H1 (cell line): Measurements from ENCODE around the gene MAP4. TPM values are rescaled to one million over a fixed set of nuclear protein-coding genes. Genes with fewer than 3 reads are reported as not detected.

Source experiments
- CTCF ChIA-PET: fragments of 300-600 bp; sonication (Branson Sonifier 250); formaldehyde crosslinking; loops from one replicate; lab custom pipeline; 2021; ENCODE audit not compliant: partially characterized antibody; lab: Charles Lee
- POLR2A ChIA-PET: fragments of 300-600 bp; sonication (Branson Sonifier 250); formaldehyde crosslinking; loops from one replicate; lab custom pipeline; 2021; ENCODE audit warnings: inconsistent platforms; ENCODE audit not compliant: partially characterized antibody; lab: Charles Lee
- DNase-seq, 2 experiments: peaks; one replicate each; pipeline versions ENCODE4 v3.0.0 to v3.0.0-alpha.2; 2010 to 2022; ENCODE audit warnings: low spot score in 2 of 2, low read depth in 1 of 2, mixed read lengths in 1 of 2
- FAIRE-seq: peaks from 2 replicates; lab custom pipeline; 2011; peaks lifted over from hg19 to GRCh38; lab: Jason Lieb, UNC
- H2AFZ ChIP-seq: 2 replicates; pipeline ENCODE4 v1.8.1; 2012; ENCODE audit warnings: low read length, inconsistent platforms
- H2AK5ac ChIP-seq: 2 replicates; pipeline ENCODE4 v1.6.1; 2013; ENCODE audit warnings: low read depth, low read length
- H2BK120ac ChIP-seq: replicated peaks from 2 replicates; pipeline ENCODE3; 2013; ENCODE audit warnings: low read depth, low read length, inconsistent platforms
- H2BK12ac ChIP-seq: 2 replicates; pipeline ENCODE4 v1.6.1; 2013; ENCODE audit warnings: low read depth, low read length
- H2BK15ac ChIP-seq: 2 replicates; pipeline ENCODE4 v1.6.1; 2013; ENCODE audit warnings: low read length
- H2BK20ac ChIP-seq: 2 replicates; pipeline ENCODE4 v1.6.1; 2013; ENCODE audit warnings: low read length
- H2BK5ac ChIP-seq: 2 replicates; pipeline ENCODE4 v1.6.1; 2013; ENCODE audit warnings: low read depth, low read length
- H3K14ac ChIP-seq: 2 replicates; pipeline ENCODE4 v1.6.1; 2013; ENCODE audit warnings: inconsistent platforms; ENCODE audit not compliant: insufficient read length
- H3K18ac ChIP-seq: 2 replicates; pipeline ENCODE4 v1.6.1; 2013; ENCODE audit warnings: low read length; ENCODE audit errors: extremely low read depth
- H3K23ac ChIP-seq: 2 replicates; pipeline ENCODE4 v1.6.1; 2013; ENCODE audit warnings: inconsistent platforms; ENCODE audit not compliant: insufficient read length
- H3K23me2 ChIP-seq: 2 replicates; pipeline ENCODE4 v1.6.1; 2013; ENCODE audit warnings: low read depth, low read length
- H3K27ac ChIP-seq: 2 replicates; pipeline ENCODE4 v1.6.1; 2011; ENCODE audit warnings: low read depth, low read length, inconsistent platforms
- H3K27me3 ChIP-seq, 4 experiments: replicated peaks in 1 of 4; 1 replicate in 1 of 4; 2 replicates in 3 of 4; pipeline versions ENCODE4 v1.6.1 to v1.8.1; 2011 to 2013; ENCODE audit warnings: low read length in 3 of 4, mild to moderate bottlenecking in 3 of 4, inconsistent platforms in 2 of 4, mixed read lengths in 2 of 4, moderate library complexity in 1 of 4; ENCODE audit not compliant: control insufficient read depth in 3 of 4, insufficient read depth in 3 of 4; ENCODE audit errors: extremely low read depth in 1 of 4
- H3K36me3 ChIP-seq, 4 experiments: 2 replicates each; pipeline versions ENCODE4 v1.6.1 to v1.8.1; 2011 to 2013; ENCODE audit warnings: mild to moderate bottlenecking in 4 of 4, low read length in 3 of 4, moderate library complexity in 2 of 4, control low read depth in 1 of 4, inconsistent platforms in 1 of 4; ENCODE audit not compliant: insufficient read depth in 4 of 4, control insufficient read depth in 2 of 4
- H3K4ac ChIP-seq: replicated peaks from 2 replicates; pipeline ENCODE3; 2013; ENCODE audit warnings: low read length, low read depth, mixed read lengths, inconsistent platforms; ENCODE audit not compliant: insufficient read length
- H3K4me1 ChIP-seq, 4 experiments: replicated peaks in 1 of 4; 1 replicate in 1 of 4; 2 replicates in 3 of 4; pipeline versions ENCODE4 v1.6.1 to v1.8.1; 2011 to 2013; ENCODE audit warnings: low read length in 3 of 4, inconsistent platforms in 2 of 4, mixed read lengths in 1 of 4; ENCODE audit not compliant: insufficient read depth in 4 of 4, control insufficient read depth in 3 of 4
- H3K4me2 ChIP-seq, 2 experiments: 2 replicates each; pipeline versions ENCODE4 v1.6.1 to v1.8.1; 2011 to 2013; ENCODE audit warnings: low read depth in 2 of 2, low read length in 2 of 2, control low read depth in 1 of 2, inconsistent platforms in 1 of 2, mild to moderate bottlenecking in 1 of 2; ENCODE audit not compliant: insufficient read depth in 1 of 2
- H3K4me3 ChIP-seq, 4 experiments: fragments of 200-600, 300-600 bp in 1 of 4; sonication (generic), shearing (Covaris generic), sonication (Bioruptor Twin) in 1 of 4; 2 replicates each; pipeline versions ENCODE4 v1.5.1 to v1.8.1; 2011 to 2016; ENCODE audit warnings: low read length in 4 of 4, low read depth in 3 of 4, control low read depth in 2 of 4, inconsistent platforms in 2 of 4, mild to moderate bottlenecking in 2 of 4, mixed read lengths in 1 of 4, moderate library complexity in 1 of 4; ENCODE audit not compliant: insufficient read depth in 2 of 4; ENCODE audit errors: extremely low read depth in 1 of 4
- H3K56ac ChIP-seq: replicated peaks from 2 replicates; pipeline ENCODE3; 2013; ENCODE audit warnings: low read depth, mild to moderate bottlenecking, mixed read lengths, low read length, inconsistent platforms; ENCODE audit not compliant: insufficient read length
- H3K79me1 ChIP-seq: 2 replicates; pipeline ENCODE4 v1.6.1; 2013; ENCODE audit warnings: low read depth, low read length, control low read depth
- H3K79me2 ChIP-seq, 2 experiments: 2 replicates each; pipeline versions ENCODE4 v1.6.1 to v1.8.1; 2012 to 2013; ENCODE audit warnings: low read length in 2 of 2, mild to moderate bottlenecking in 2 of 2, inconsistent platforms in 1 of 2; ENCODE audit not compliant: insufficient read depth in 2 of 2, control insufficient read depth in 1 of 2
- H3K9ac ChIP-seq, 4 experiments: replicated peaks in 1 of 4; 1 replicate in 1 of 4; 2 replicates in 3 of 4; pipeline versions ENCODE4 v1.6.1 to v1.8.1; 2011 to 2013; ENCODE audit warnings: low read depth in 3 of 4, low read length in 3 of 4, control low read depth in 2 of 4, mild to moderate bottlenecking in 2 of 4, moderate library complexity in 2 of 4, inconsistent platforms in 1 of 4; ENCODE audit errors: extremely low read depth in 1 of 4
- H3K9me3 ChIP-seq, 2 experiments: 2 replicates each; pipeline versions ENCODE4 v1.6.1 to v1.8.1; 2012 to 2013; ENCODE audit warnings: mild to moderate bottlenecking in 2 of 2, moderate library complexity in 2 of 2, control low read depth in 1 of 2, inconsistent platforms in 1 of 2, low read depth in 1 of 2, low read length in 1 of 2, mixed read lengths in 1 of 2; ENCODE audit not compliant: insufficient read depth in 2 of 2
- H4K20me1 ChIP-seq, 2 experiments: replicated peaks in 1 of 2; 2 replicates each; pipeline versions ENCODE3 to v1.8.1; 2011 to 2013; ENCODE audit warnings: inconsistent platforms in 2 of 2, low read length in 2 of 2, mild to moderate bottlenecking in 1 of 2; ENCODE audit not compliant: insufficient read depth in 2 of 2, control insufficient read depth in 1 of 2
- H4K5ac ChIP-seq: 2 replicates; pipeline ENCODE4 v1.6.1; 2013; ENCODE audit warnings: low read length, low read depth, mixed read lengths, inconsistent platforms; ENCODE audit not compliant: insufficient read length
- H4K8ac ChIP-seq: 2 replicates; pipeline ENCODE4 v1.8.0; 2013; ENCODE audit warnings: mild to moderate bottlenecking, moderate library complexity, low read length, inconsistent platforms; ENCODE audit not compliant: insufficient read depth; ENCODE audit errors: extremely low read depth
- H4K91ac ChIP-seq: replicated peaks from 2 replicates; pipeline ENCODE3; 2013; ENCODE audit warnings: low read length, mixed read lengths, inconsistent platforms; ENCODE audit not compliant: insufficient read length
- POLR2AphosphoS5 ChIP-seq: IDR thresholded peaks from 2 replicates; pipeline ENCODE4 v1.6.1; 2011; ENCODE audit warnings: low read depth, low read length
- RNF2 ChIP-seq: fragments of 200-900, 300-1000 bp; sonication (generic); IDR thresholded peaks from 2 replicates; pipeline ENCODE4 v1.7.1; 2016; ENCODE audit warnings: borderline replicate concordance, low read depth, mild to moderate bottlenecking, antibody characterized with exemption, low read length; ENCODE audit not compliant: poor library complexity, severe bottlenecking; ENCODE audit errors: missing control alignments
- RXRA ChIP-seq: IDR thresholded peaks from 2 replicates; pipeline ENCODE4 v1.6.1; 2011; ENCODE audit warnings: low read depth, mild to moderate bottlenecking, low read length, moderate library complexity; ENCODE audit not compliant: insufficient read depth
- SAP30 ChIP-seq: fragments of 300-600 bp; sonication (generic); IDR thresholded peaks from 2 replicates; pipeline ENCODE4 v1.7.1; 2012; ENCODE audit warnings: low read length, moderate library complexity, mild to moderate bottlenecking, inconsistent platforms; ENCODE audit not compliant: insufficient read depth, insufficient replicate concordance
- SIX5 ChIP-seq: IDR thresholded peaks from 2 replicates; pipeline ENCODE4 v1.6.1; 2011; ENCODE audit warnings: mild to moderate bottlenecking, low read depth, low read length
- TEAD4 ChIP-seq: IDR thresholded peaks from 2 replicates; pipeline ENCODE4 v1.6.1; 2012; ENCODE audit warnings: low read depth, low read length, inconsistent platforms, mixed read lengths
- WGBS, 2 experiments: shearing (Covaris generic) in 1 of 2; methylation state at CpG; one replicate each; pipeline versions ENCODE4 v1.1.6 to v1.1.7; 2013 to 2015; ENCODE audit warnings: low lambda C conversion rate in 2 of 2, mixed read lengths in 2 of 2, inconsistent platforms in 1 of 2, low coverage in 1 of 2, missing lambda C conversion rate in 1 of 2; ENCODE audit not compliant: insufficient replicate concordance in 2 of 2, insufficient coverage in 1 of 2, insufficient read length in 1 of 2; ENCODE audit errors: extremely low coverage in 1 of 2, missing lambda C conversion rate in 1 of 2; 5-methylcytosine and 5-hydroxymethylcytosine counted together
- polyA plus RNA-seq, 7 experiments: library from polyadenylated mRNA; depleted of rRNA in 3 of 7; stranded (reverse) in 5 of 7; unstranded in 2 of 7; fragments of >200 nt in 5 of 7; fragments of 200-250 nt in 2 of 7; gene quantifications; 1 replicate in 5 of 7; 2 replicates in 1 of 7; 4 replicates in 1 of 7; pipeline versions ENCODE4 v1.2.1 to v1.2.3, GENCODE V29; 2011 to 2013; ENCODE audit warnings: missing spikeins in 2 of 7, mixed read lengths in 2 of 7
- total RNA-seq: library from RNA; stranded (reverse); fragmentation: NEBNext Ultra II Directional; extraction: Animal tissue kit (Norgen Biotek cat#: 25700); gene quantifications from 2 replicates; pipeline ENCODE4 v1.2.1, GENCODE V29; 2021
- TF ChIP-seq, protein P1 (sequence below): IDR thresholded peaks from 2 replicates; pipeline ENCODE4 v1.6.1; 2012; ENCODE audit warnings: low read length, inconsistent platforms

Gene MAP4
- total and polyA plus RNA-seq, 2 of the 8 experiments (the other 6 are each of a cell fraction or from before 2014, with no cell fraction given), result 67.0 to 179 TPM

- DNase-seq (no peak), FAIRE-seq (no peak)
- Histone ChIP-seq H3K4ac (no peak overlapping the region), H2BK12ac (no peak overlapping the region), H4K8ac (no peak overlapping the region), H3K9me3 (no peaks in the 10 kb centered on the region), H3K56ac (no peak overlapping the region), H3K4me1 (peaks cover 0 to 5% (median 4%) of the 10 kb centered on the region in 4 experiments; a peak in 4 of 7 replicates), H3K27ac (no peak overlapping the region), H4K91ac (no peak overlapping the region), H3K4me3 (no peak overlapping the region), H2AFZ (no peak overlapping the region), H3K79me2 (0 out of 4 replicates have a peak, but pooled peaks cover 0 to 4% of the 10 kb centered on the region in 2 experiments), H4K5ac (no peak overlapping the region), H2BK20ac (no peak overlapping the region), H3K9ac (no peak overlapping the region), H3K14ac (no peak overlapping the region), H3K27me3 (no peaks in the 10 kb centered on the region), H3K79me1 (no peaks in the 10 kb centered on the region; the same call in 1 of the 2 replicates), H3K36me3 (no peaks in the 10 kb centered on the region; a peak in 1 of 8 replicates), H3K4me2 (no peak overlapping the region), H2BK120ac (no peak overlapping the region), H2BK5ac (no peak overlapping the region), H2AK5ac (no peak overlapping the region), H4K20me1 (peaks cover 0 to 2% of the 10 kb centered on the region in 2 experiments), H3K23ac (no peak overlapping the region), H3K23me2 (no peaks in the 10 kb centered on the region), H2BK15ac (no peak overlapping the region), H3K18ac (no peak overlapping the region)
- POLR2A ChIA-PET, result interaction anchor here (0.5 to 1.3 kb wide), 2 partner anchors 12 to 175 kb away, joined by 3 read pairs; no protein-coding TSS in a partner anchor
- 93% methylated on average over 1 of the region's 1 CpG; no CpG with 5 or more reads in 1 of the 2 experiments for WGBS, 2 experiments
- CTCF ChIA-PET, result interaction anchor here (0.9 to 1.4 kb wide), 4 partner anchors 29 to 191 kb away, joined by 3 to 8 read pairs (median 4); no protein-coding TSS in a partner anchor
- TF ChIP-seq SIX5 (no peak), POLR2AphosphoS5 (no peak), RXRA (no peak), TEAD4 (no peak), SAP30 (no peak), RNF2 (no peak)
- TF ChIP-seq, protein P1, sequence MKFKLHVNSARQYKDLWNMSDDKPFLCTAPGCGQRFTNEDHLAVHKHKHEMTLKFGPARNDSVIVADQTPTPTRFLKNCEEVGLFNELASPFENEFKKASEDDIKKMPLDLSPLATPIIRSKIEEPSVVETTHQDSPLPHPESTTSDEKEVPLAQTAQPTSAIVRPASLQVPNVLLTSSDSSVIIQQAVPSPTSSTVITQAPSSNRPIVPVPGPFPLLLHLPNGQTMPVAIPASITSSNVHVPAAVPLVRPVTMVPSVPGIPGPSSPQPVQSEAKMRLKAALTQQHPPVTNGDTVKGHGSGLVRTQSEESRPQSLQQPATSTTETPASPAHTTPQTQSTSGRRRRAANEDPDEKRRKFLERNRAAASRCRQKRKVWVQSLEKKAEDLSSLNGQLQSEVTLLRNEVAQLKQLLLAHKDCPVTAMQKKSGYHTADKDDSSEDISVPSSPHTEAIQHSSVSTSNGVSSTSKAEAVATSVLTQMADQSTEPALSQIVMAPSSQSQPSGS, result no peak
Observed at GRCh38 chr3:47961036-47961435, 55.2 kb downstream of the MAP4 start.
